GM12874 (cell line): ENCODE results near the gene MEST.

Experiments
- TF ChIP-seq, protein P1 (sequence below): IDR thresholded peaks from 2 replicates; pipeline ENCODE4 v1.5.1; 2011; ENCODE audit warnings: low read depth, mild to moderate bottlenecking, control low read depth, low read length, moderate library complexity; ENCODE audit not compliant: insufficient read depth

Gene MEST

GRCh38 chr7:130493275-130493873, 1.5 kb downstream of the MEST start:
- TF ChIP-seq, protein P1, sequence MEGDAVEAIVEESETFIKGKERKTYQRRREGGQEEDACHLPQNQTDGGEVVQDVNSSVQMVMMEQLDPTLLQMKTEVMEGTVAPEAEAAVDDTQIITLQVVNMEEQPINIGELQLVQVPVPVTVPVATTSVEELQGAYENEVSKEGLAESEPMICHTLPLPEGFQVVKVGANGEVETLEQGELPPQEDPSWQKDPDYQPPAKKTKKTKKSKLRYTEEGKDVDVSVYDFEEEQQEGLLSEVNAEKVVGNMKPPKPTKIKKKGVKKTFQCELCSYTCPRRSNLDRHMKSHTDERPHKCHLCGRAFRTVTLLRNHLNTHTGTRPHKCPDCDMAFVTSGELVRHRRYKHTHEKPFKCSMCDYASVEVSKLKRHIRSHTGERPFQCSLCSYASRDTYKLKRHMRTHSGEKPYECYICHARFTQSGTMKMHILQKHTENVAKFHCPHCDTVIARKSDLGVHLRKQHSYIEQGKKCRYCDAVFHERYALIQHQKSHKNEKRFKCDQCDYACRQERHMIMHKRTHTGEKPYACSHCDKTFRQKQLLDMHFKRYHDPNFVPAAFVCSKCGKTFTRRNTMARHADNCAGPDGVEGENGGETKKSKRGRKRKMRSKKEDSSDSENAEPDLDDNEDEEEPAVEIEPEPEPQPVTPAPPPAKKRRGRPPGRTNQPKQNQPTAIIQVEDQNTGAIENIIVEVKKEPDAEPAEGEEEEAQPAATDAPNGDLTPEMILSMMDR: no peak

DNA sequence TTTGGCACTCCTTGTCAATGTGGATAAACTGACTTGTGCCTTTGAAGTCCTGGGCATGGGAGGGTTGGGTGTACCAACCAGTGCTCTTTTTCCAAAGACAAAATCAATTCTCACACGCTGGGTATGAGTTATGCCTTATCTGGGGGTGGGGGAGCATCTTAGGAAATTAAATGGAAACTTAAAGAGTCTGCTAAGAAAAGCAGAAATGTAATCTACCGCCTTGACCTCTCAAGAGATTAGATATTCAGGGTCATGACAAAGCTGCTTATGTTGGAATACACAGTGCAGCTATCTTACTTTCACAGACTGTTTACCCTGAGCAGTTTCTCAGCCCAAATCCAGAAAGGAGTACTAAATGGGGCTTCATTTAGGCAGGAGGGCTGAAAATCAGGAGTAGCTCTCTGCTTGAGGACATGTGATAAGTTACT, 2.6 kb downstream of the MEST start:
- TF ChIP-seq, protein P1: no peak

DNA sequence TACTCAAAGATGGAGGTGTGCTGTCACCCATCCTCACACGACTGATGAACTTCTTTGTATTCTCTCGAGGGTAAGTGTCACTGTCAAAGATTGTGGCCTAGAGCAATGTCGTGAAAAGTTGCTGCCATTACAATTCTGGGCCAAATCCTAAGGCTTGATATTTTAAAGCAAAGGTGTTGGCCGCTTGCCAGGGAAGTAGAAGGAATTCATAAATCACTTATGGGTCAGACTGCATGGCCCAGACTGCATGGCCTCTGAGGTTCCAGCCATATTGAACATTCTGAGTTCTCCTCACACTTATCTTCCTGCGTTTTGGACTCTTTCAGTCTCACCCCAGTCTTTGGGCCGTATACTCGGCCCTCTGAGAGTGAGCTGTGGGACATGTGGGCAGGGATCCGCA, 8.6 kb downstream of the MEST start:
- TF ChIP-seq, protein P1: no peak

DNA sequence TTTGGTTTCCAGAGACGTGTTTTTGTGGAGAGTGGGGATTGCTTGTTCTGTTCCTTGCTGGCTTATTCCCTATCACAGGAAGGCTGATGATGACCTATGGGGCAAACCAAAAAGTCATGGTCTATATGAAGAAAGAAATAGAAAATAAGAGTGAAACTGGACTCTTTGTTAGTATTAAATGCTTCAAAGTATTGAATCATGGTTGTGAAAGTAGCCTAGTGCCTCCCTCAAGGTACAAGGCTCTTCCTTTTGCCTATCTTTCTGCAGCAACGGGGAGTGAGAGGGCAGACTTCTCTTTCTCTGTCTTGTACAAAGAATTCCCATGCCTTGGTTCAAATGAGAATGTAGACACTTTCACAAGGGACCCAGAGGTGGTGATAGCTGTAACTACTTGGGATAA, 9.0 kb downstream of the MEST start:
- TF ChIP-seq, protein P1: no peak

DNA sequence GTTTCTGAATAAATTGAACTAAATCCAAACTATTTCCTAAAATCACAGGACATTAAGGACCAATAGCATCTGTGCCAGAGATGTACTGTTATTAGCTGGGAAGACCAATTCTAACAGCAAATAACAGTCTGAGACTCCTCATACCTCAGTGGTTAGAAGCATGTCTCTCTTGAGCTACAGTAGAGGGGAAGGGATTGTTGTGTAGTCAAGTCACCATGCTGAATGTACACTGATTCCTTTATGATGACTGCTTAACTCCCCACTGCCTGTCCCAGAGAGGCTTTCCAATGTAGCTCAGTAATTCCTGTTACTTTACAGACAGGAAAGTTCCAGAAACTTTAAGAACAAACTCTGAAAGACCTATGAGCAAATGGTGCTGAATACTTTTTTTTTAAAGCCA, 13.9 kb downstream of the MEST start:
- TF ChIP-seq, protein P1: no peak

DNA sequence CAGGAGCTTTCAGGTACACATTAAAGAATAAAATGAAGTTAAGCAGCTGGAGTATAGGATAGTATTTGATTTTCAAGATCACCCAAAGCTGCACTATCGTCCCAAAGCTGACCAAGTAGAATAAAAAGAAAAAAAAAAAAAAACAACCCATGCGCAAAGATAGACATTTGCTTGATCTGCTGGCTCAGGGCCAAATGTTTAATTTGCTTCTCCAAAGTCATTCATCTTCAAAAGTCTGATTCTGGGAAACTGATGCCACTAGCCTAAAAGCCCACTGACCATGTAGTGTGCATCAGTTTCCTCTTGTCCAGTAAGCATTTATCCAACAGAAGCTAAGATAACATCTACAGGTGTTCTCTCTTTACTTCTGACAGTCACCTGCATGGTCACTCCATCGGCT, 14.5 kb downstream of the MEST start:
- TF ChIP-seq, protein P1: no peak

DNA sequence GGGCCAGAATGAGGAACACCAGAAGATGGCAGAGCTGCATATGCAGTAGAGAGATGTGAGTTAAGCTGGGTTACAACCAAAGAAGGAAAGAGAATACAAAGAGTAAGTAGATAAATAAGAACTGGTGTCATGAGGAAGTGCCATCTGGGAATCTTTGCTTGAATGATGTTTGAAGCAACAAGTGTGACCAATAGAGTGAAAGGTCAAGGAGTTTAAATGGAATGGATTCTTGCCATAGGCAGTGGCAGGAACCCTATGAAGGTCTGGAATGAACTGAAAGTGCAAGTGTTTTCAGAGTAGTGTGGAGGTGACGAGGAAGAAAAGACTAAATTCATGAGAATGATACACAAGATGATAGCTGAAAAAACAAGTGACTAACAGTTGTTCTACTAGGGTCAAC, 21.6 kb downstream of the MEST start:
- TF ChIP-seq, protein P1: no peak
